Activated gamma-delta T cell treated with Interleukin-2 at 50 U/mL for 16 hours (primary cell): ENCODE results near the gene FRG2B.
"Not testable (repeated sequence)": the region's sequence is repeated elsewhere in the genome, so short reads cannot be mapped to it uniquely, and the experiment has no call there.

Source experiments
- DNase-seq: peaks from one replicate; pipeline ENCODE4 v3.0.0-alpha.2; 2020

The FRG2B gene

DNA sequence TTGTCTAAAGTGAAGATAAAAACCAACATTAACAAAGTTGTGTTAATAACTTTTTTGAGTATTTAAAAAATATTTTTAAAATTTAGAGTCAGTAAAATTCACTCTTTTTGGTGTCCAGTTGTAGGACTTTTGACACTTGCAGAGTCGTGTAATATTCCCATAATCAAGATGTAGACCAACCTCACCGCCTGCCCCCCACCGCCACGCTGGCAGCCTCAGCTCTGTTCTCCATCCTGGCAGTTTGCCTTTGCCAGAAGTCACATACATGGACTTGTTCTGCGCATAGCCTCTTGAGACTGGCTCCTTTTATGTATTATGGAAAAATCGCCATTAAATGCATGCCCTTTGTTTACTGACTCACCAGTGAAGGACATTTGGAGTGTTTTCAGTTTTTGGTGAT is 33.9 kb downstream of the FRG2B start:
- DNase-seq: no peak

- no peak for DNase-seq
These were observed 35.6 kb downstream of the FRG2B start for GRCh38 chr10:133590970-133591359.

DNA sequence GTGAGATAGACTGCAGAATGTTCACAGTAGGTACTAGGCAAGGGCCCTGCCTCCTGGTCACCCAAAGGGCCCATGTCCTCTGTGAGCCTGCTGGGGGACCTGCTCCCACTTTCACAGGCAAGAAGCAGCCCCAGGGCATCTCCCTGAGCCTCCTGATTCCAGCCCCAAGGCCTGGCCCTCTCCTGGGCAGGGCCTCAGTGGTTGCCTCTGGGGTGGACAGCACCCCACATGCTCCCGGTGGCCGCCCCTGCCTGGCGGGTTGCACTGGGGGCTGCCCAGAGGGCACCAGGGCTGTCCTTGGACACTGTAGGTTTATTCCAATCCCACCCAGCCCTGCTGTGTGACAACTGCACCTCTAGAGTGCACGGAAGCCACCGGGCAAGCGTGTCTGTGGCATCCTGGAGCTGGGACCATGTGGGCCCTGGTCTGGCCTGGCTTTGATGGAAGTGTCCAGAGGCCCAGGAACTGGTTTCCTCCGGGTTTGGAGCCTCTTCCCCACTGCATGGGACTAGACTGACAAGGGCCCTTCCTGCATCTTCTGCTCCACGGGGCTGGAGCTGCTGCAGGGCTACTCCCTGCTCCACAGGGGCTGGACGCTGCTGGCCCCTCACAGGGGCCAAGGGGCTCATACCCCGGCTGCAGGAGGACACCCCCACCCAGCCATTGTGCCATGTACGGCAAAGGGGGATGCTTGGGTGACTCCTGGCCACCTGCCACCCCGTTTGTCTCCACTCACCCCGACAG is 36.2 kb downstream of the FRG2B start:
- DNase-seq: no peak

- not testable (repeated sequence) for DNase-seq
These were observed 49.6 kb downstream of the FRG2B start for GRCh38 chr10:133577037-133577436.
